IPS-18c (cell line): ENCODE measurements around the gene LTN1.
"Not testable (repeated sequence)": the region's sequence is repeated elsewhere in the genome, so short reads cannot be mapped to it uniquely, and the experiment has no call there.

Experiments
- H3K4me3 ChIP-seq: 2 replicates; pipeline ENCODE4 v1.7.0; 2013; ENCODE audit warnings: low read depth, mild to moderate bottlenecking, low read length, moderate library complexity; ENCODE audit not compliant: insufficient read depth
- H3K9me3 ChIP-seq: one replicate; pipeline ENCODE4 v1.6.1; 2013; ENCODE audit warnings: mild to moderate bottlenecking, low read length, moderate library complexity; ENCODE audit not compliant: control insufficient read depth, insufficient read depth

LTN1 gene

GRCh38 chr21:28993293-28993629 lies 584 bp upstream of the LTN1 start:
- Histone ChIP-seq H3K9me3 (no peaks in the 10 kb centered on the region), H3K4me3 (peak overlapping the region; percentile 41; the same call in 1 of the 2 replicates)

GRCh38 chr21:28991861-28992525 lies 684 bp downstream of the LTN1 start:
- no peaks in the 10 kb centered on the region for H3K9me3 ChIP-seq
- peak overlapping the region; percentile 82 for H3K4me3 ChIP-seq

- not testable (repeated sequence) for H3K9me3 ChIP-seq, H3K4me3 ChIP-seq
These were observed 4.5 kb downstream of the LTN1 start for GRCh38 chr21:28988146-28988545.

GRCh38 chr21:28986677-28987076 lies 6.0 kb downstream of the LTN1 start:
- H3K4me3 ChIP-seq, result no peak overlapping the region
- no peaks in the 10 kb centered on the region for H3K9me3 ChIP-seq

GRCh38 chr21:28982637-28983036 lies 10.0 kb downstream of the LTN1 start:
- Histone ChIP-seq H3K9me3 (no peaks in the 10 kb centered on the region), H3K4me3 (no peak overlapping the region)

- no peaks in the 10 kb centered on the region for H3K9me3 ChIP-seq
- H3K4me3 ChIP-seq, result no peak overlapping the region
These were observed 13.6 kb downstream of the LTN1 start for GRCh38 chr21:28979092-28979491.

GRCh38 chr21:28975397-28975796 lies 17.3 kb downstream of the LTN1 start:
- no peak overlapping the region for H3K4me3 ChIP-seq

GRCh38 chr21:28974531-28975227 lies 18.0 kb downstream of the LTN1 start:
- no peak overlapping the region for H3K4me3 ChIP-seq
- no peaks in the 10 kb centered on the region for H3K9me3 ChIP-seq

More at GRCh38 chr21:28975397-28975796, 17.3 kb downstream of the LTN1 start:
- H3K9me3 ChIP-seq, result no peaks in the 10 kb centered on the region

- Histone ChIP-seq H3K9me3 (no peaks in the 10 kb centered on the region), H3K4me3 (no peak overlapping the region)
These were observed 20.3 kb downstream of the LTN1 start for GRCh38 chr21:28972398-28972797.

GRCh38 chr21:28971171-28971570 lies 21.5 kb downstream of the LTN1 start:
- H3K4me3 ChIP-seq, result no peak overlapping the region
- H3K9me3 ChIP-seq, result no peaks in the 10 kb centered on the region

GRCh38 chr21:28963831-28964230 lies 28.8 kb downstream of the LTN1 start:
- Histone ChIP-seq H3K9me3 (no peaks in the 10 kb centered on the region), H3K4me3 (no peak overlapping the region)

GRCh38 chr21:28962465-28962864 lies 30.2 kb downstream of the LTN1 start:
- no peak overlapping the region for H3K4me3 ChIP-seq
- H3K9me3 ChIP-seq, result no peaks in the 10 kb centered on the region

- H3K4me3 ChIP-seq, result no peak overlapping the region
These were observed 30.8 kb downstream of the LTN1 start for GRCh38 chr21:28961927-28962326.

GRCh38 chr21:28960245-28960644 lies 32.4 kb downstream of the LTN1 start:
- Histone ChIP-seq H3K9me3 (no peaks in the 10 kb centered on the region), H3K4me3 (no peak overlapping the region)

More at GRCh38 chr21:28961927-28962326, 30.8 kb downstream of the LTN1 start:
- no peaks in the 10 kb centered on the region for H3K9me3 ChIP-seq

- no peak overlapping the region for H3K4me3 ChIP-seq
- no peaks in the 10 kb centered on the region for H3K9me3 ChIP-seq
These were observed 33.1 kb downstream of the LTN1 start for GRCh38 chr21:28959367-28960099.

GRCh38 chr21:28953247-28953646 lies 39.4 kb downstream of the LTN1 start:
- Histone ChIP-seq H3K4me3 (no peak overlapping the region), H3K9me3 (no peaks in the 10 kb centered on the region)

GRCh38 chr21:28952686-28953085 lies 40.0 kb downstream of the LTN1 start:
- Histone ChIP-seq H3K4me3 (no peak overlapping the region), H3K9me3 (no peaks in the 10 kb centered on the region)

- no peak overlapping the region for H3K4me3 ChIP-seq
- no peaks in the 10 kb centered on the region for H3K9me3 ChIP-seq
These were observed 43.4 kb downstream of the LTN1 start for GRCh38 chr21:28949318-28949717.
